Type B pancreatic cell (in vitro differentiated cells): ENCODE data around the gene GLI3. TPM values are rescaled to one million over a fixed set of nuclear protein-coding genes. Genes with fewer than 3 reads are reported as not detected.

ENCODE experiments used
- DNase-seq: peaks from one replicate; pipeline ENCODE4 v3.0.0; 2021; ENCODE audit warnings: mixed read lengths; ENCODE audit not compliant: unreplicated experiment; ENCODE audit errors: extremely low spot score
- H3K27ac Mint-ChIP-seq: 2 replicates; pipeline ENCODE4 v1.8.0; 2021; ENCODE audit warnings: mild to moderate bottlenecking, mixed read lengths
- H3K27me3 Mint-ChIP-seq: 2 replicates; pipeline ENCODE4 v1.8.0; 2021; ENCODE audit warnings: mixed read lengths
- H3K36me3 Mint-ChIP-seq: 2 replicates; pipeline ENCODE4 v1.8.0; 2021; ENCODE audit warnings: mixed read lengths
- H3K4me1 Mint-ChIP-seq: one replicate; pipeline ENCODE4 v1.8.0; 2021; ENCODE audit warnings: mixed read lengths; ENCODE audit not compliant: unreplicated experiment
- H3K4me3 Mint-ChIP-seq: 2 replicates; pipeline ENCODE4 v1.8.0; 2021; ENCODE audit warnings: mild to moderate bottlenecking, mixed read lengths
- H3K9me3 Mint-ChIP-seq: 2 replicates; pipeline ENCODE4 v1.8.0; 2021; ENCODE audit warnings: mixed read lengths
- CTCF ChIP-seq: fragments of 200-600 bp; sonication (generic); conservative IDR thresholded peaks from 2 replicates; pipeline ENCODE4 v1.5.0; 2021; ENCODE audit warnings: antibody characterized with exemption, mild to moderate bottlenecking
- total RNA-seq: library from RNA; stranded (reverse); gene quantifications from 2 replicates; pipeline ENCODE4 v1.2.1, GENCODE V29; 2021; ENCODE audit warnings: low replicate concordance

Gene GLI3
- total RNA-seq, 1 donor from 2014 or later = 141 TPM

GRCh38 chr7:42254217-42254616, 17.2 kb upstream of the GLI3 start:
- H3K36me3 Mint-ChIP-seq = no peaks in the 10 kb centered on the region
- no peak overlapping the region for H3K27ac Mint-ChIP-seq
- TF ChIP-seq CTCF = no peak

GRCh38 chr7:42253316-42253715, 16.3 kb upstream of the GLI3 start:
- Mint-ChIP-seq H3K27ac (no peak overlapping the region), H3K4me3 (no peak overlapping the region), H3K9me3 (no peaks in the 10 kb centered on the region), H3K27me3 (no peaks in the 10 kb centered on the region), H3K36me3 (no peaks in the 10 kb centered on the region), H3K4me1 (no peaks in the 10 kb centered on the region)
- no peak for DNase-seq
- no peak for TF ChIP-seq CTCF

More at GRCh38 chr7:42254217-42254616, 17.2 kb upstream of the GLI3 start:
- DNase-seq = no peak
- Mint-ChIP-seq H3K4me3 (no peak overlapping the region), H3K9me3 (no peaks in the 10 kb centered on the region), H3K27me3 (no peaks in the 10 kb centered on the region), H3K4me1 (no peaks in the 10 kb centered on the region)

GRCh38 chr7:42250411-42250810, 13.4 kb upstream of the GLI3 start:
- H3K9me3 Mint-ChIP-seq = no peaks in the 10 kb centered on the region
- DNase-seq = no peak
- no peaks in the 10 kb centered on the region for H3K4me1 Mint-ChIP-seq
- no peak overlapping the region for H3K27ac Mint-ChIP-seq
- no peak overlapping the region for H3K4me3 Mint-ChIP-seq
- TF ChIP-seq CTCF = no peak
- H3K36me3 Mint-ChIP-seq = no peaks in the 10 kb centered on the region
- no peaks in the 10 kb centered on the region for H3K27me3 Mint-ChIP-seq

GRCh38 chr7:42248579-42248978, 11.6 kb upstream of the GLI3 start:
- no peak for DNase-seq
- Mint-ChIP-seq H3K27me3 (no peaks in the 10 kb centered on the region), H3K4me3 (no peak overlapping the region), H3K36me3 (no peaks in the 10 kb centered on the region), H3K4me1 (no peaks in the 10 kb centered on the region), H3K9me3 (no peaks in the 10 kb centered on the region), H3K27ac (no peak overlapping the region)
- TF ChIP-seq CTCF = no peak

- no peak overlapping the region for H3K4me3 Mint-ChIP-seq
- peaks cover 2% of the 10 kb centered on the region for H3K4me1 Mint-ChIP-seq
- TF ChIP-seq CTCF = no peak
- peaks cover under 1% of the 10 kb centered on the region for H3K36me3 Mint-ChIP-seq
- no peaks in the 10 kb centered on the region for H3K9me3 Mint-ChIP-seq
- no peak for DNase-seq
- H3K27ac Mint-ChIP-seq = no peak overlapping the region
- H3K27me3 Mint-ChIP-seq = peaks cover under 1% of the 10 kb centered on the region
These were observed 10.3 kb upstream of the GLI3 start for GRCh38 chr7:42247301-42247700.

- no peak for TF ChIP-seq CTCF
- no peak overlapping the region for H3K27ac Mint-ChIP-seq
- peaks cover 24% of the 10 kb centered on the region for H3K4me1 Mint-ChIP-seq
- no peak for DNase-seq
- no peak overlapping the region for H3K4me3 Mint-ChIP-seq
- H3K27me3 Mint-ChIP-seq = peaks cover 10% of the 10 kb centered on the region
- peaks cover 6% of the 10 kb centered on the region for H3K36me3 Mint-ChIP-seq
- no peaks in the 10 kb centered on the region for H3K9me3 Mint-ChIP-seq
These were observed 7.8 kb upstream of the GLI3 start for GRCh38 chr7:42244828-42245227.
